Measurements from ENCODE around the gene HDHD5. TPM values are rescaled to one million over a fixed set of nuclear protein-coding genes. Genes with fewer than 3 reads are reported as not detected.

HDHD5 gene
- total RNA-seq, 2 experiments from 2014 or later = 23.8 to 31.6 TPM

Other genes starting within 250 kb of the HDHD5 start
- not detected for gene GAB4, start 151.1 kb downstream of the HDHD5 start, total RNA-seq
- 10 to 100 TPM; 22.5 to 25.1 TPM for gene IL17RA, start 74.3 kb downstream of the HDHD5 start, total RNA-seq
- not detected for gene TMEM121B, start 37.9 kb downstream of the HDHD5 start, total RNA-seq
- 10 to 100 TPM; 39.4 to 51.3 TPM for gene ADA2, start 60.2 kb upstream of the HDHD5 start, total RNA-seq
- gene CECR2, start 210.2 kb upstream of the HDHD5 start, total RNA-seq = under 1 TPM in 1 of 2 experiments, not detected in 1; 0.02 TPM

All from activated CD8-positive, alpha-beta memory T cell treated with anti-CD3 and anti-CD28 coated beads, Interleukin-2, amount 10 ng/mL, durations not matched to agents 7 days and 5 days (primary cell).